ENCODE results near the gene TMEM54. TPM values are rescaled to one million over a fixed set of nuclear protein-coding genes. Genes with fewer than 3 reads are reported as not detected.

TMEM54 gene
- total and polyA plus RNA-seq, 2 experiments from 2014 or later, result 11.2 to 11.7 TPM

DNA sequence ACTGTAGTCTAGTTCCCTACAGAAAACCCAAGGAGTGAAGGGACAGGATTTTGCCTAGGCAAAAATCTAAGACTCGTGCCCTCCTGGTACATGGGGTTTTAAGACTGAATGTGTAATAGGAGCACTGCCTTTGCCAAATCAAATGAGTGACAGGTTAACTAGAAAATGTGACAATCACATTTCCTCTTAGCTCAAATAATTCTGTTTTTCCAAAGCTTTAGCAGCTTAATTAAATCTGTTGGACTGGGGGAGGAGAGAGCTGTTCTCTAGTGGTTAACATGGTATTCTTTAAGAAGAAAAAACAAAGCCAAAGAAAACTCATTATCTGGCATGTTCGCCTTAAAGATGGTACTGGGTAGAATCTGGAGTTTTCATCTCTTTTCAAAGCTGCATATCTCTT is 43.1 kb downstream of the TMEM54 start:
- no peak overlapping the region for H3K27ac Mint-ChIP-seq
- H3K4me3 Mint-ChIP-seq, result no peak overlapping the region
- no peaks in the 10 kb centered on the region for H3F3A ChIP-seq (replicated peaks; ENCODE audit: low read depth)
- no peaks in the 10 kb centered on the region for H3K79me2 ChIP-seq (replicated peaks; ENCODE audit: insufficient read depth)
- TF ChIP-seq, protein P1, sequence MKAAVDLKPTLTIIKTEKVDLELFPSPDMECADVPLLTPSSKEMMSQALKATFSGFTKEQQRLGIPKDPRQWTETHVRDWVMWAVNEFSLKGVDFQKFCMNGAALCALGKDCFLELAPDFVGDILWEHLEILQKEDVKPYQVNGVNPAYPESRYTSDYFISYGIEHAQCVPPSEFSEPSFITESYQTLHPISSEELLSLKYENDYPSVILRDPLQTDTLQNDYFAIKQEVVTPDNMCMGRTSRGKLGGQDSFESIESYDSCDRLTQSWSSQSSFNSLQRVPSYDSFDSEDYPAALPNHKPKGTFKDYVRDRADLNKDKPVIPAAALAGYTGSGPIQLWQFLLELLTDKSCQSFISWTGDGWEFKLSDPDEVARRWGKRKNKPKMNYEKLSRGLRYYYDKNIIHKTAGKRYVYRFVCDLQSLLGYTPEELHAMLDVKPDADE (IDR thresholded peaks at IDR 0.05), result no peak
- no peak for TF ChIP-seq STAT1 (IDR thresholded peaks at IDR 0.05; ENCODE audit: unreplicated experiment)
- no peak for TF ChIP-seq CTCF (conservative IDR thresholded peaks at IDR 0.05; ENCODE audit: low read depth in 2 of 2)
- TF ChIP-seq, protein P2, sequence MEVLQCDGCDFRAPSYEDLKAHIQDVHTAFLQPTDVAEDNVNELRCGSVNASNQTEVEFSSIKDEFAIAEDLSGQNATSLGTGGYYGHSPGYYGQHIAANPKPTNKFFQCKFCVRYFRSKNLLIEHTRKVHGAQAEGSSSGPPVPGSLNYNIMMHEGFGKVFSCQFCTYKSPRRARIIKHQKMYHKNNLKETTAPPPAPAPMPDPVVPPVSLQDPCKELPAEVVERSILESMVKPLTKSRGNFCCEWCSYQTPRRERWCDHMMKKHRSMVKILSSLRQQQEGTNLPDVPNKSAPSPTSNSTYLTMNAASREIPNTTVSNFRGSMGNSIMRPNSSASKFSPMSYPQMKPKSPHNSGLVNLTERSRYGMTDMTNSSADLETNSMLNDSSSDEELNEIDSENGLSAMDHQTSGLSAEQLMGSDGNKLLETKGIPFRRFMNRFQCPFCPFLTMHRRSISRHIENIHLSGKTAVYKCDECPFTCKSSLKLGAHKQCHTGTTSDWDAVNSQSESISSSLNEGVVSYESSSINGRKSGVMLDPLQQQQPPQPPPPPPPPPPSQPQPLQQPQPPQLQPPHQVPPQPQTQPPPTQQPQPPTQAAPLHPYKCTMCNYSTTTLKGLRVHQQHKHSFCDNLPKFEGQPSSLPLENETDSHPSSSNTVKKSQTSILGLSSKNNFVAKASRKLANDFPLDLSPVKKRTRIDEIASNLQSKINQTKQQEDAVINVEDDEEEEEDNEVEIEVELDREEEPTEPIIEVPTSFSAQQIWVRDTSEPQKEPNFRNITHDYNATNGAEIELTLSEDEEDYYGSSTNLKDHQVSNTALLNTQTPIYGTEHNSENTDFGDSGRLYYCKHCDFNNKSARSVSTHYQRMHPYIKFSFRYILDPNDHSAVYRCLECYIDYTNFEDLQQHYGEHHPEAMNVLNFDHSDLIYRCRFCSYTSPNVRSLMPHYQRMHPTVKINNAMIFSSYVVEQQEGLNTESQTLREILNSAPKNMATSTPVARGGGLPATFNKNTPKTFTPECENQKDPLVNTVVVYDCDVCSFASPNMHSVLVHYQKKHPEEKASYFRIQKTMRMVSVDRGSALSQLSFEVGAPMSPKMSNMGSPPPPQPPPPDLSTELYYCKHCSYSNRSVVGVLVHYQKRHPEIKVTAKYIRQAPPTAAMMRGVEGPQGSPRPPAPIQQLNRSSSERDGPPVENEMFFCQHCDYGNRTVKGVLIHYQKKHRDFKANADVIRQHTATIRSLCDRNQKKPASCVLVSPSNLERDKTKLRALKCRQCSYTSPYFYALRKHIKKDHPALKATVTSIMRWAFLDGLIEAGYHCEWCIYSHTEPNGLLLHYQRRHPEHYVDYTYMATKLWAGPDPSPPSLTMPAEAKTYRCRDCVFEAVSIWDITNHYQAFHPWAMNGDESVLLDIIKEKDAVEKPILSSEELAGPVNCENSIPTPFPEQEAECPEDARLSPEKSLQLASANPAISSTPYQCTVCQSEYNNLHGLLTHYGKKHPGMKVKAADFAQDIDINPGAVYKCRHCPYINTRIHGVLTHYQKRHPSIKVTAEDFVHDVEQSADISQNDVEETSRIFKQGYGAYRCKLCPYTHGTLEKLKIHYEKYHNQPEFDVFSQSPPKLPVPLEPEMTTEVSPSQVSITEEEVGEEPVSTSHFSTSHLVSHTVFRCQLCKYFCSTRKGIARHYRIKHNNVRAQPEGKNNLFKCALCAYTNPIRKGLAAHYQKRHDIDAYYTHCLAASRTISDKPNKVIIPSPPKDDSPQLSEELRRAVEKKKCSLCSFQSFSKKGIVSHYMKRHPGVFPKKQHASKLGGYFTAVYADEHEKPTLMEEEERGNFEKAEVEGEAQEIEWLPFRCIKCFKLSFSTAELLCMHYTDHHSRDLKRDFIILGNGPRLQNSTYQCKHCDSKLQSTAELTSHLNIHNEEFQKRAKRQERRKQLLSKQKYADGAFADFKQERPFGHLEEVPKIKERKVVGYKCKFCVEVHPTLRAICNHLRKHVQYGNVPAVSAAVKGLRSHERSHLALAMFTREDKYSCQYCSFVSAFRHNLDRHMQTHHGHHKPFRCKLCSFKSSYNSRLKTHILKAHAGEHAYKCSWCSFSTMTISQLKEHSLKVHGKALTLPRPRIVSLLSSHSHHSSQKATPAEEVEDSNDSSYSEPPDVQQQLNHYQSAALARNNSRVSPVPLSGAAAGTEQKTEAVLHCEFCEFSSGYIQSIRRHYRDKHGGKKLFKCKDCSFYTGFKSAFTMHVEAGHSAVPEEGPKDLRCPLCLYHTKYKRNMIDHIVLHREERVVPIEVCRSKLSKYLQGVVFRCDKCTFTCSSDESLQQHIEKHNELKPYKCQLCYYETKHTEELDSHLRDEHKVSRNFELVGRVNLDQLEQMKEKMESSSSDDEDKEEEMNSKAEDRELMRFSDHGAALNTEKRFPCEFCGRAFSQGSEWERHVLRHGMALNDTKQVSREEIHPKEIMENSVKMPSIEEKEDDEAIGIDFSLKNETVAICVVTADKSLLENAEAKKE (CRISPR knock-in tag; IDR thresholded peaks at IDR 0.05), result no peak
- no peak for TF ChIP-seq CREB1 (CRISPR knock-in tag; IDR thresholded peaks at IDR 0.05; ENCODE audit: low read depth)
- no peak for TF ChIP-seq EZH2phosphoT487 (IDR thresholded peaks at IDR 0.05; ENCODE audit: unreplicated experiment)
- no peak for TF ChIP-seq EZH2 (IDR thresholded peaks at IDR 0.05; ENCODE audit: low read depth, unreplicated experiment)
- no peak for TF ChIP-seq POLR2AphosphoS5 (IDR thresholded peaks at IDR 0.05; ENCODE audit: low read depth)
- no peak for TF ChIP-seq NANOG (IDR thresholded peaks at IDR 0.05; ENCODE audit: borderline replicate concordance)
- no peak for TF ChIP-seq JUNB (IDR thresholded peaks at IDR 0.05; ENCODE audit: unreplicated experiment)
- TF ChIP-seq ZNF331 (CRISPR knock-in tag; IDR thresholded peaks at IDR 0.05; ENCODE audit: low read depth), result no peak
- TF ChIP-seq ZNF114 (CRISPR knock-in tag; IDR thresholded peaks at IDR 0.05), result no peak
- TF ChIP-seq, protein P3, sequence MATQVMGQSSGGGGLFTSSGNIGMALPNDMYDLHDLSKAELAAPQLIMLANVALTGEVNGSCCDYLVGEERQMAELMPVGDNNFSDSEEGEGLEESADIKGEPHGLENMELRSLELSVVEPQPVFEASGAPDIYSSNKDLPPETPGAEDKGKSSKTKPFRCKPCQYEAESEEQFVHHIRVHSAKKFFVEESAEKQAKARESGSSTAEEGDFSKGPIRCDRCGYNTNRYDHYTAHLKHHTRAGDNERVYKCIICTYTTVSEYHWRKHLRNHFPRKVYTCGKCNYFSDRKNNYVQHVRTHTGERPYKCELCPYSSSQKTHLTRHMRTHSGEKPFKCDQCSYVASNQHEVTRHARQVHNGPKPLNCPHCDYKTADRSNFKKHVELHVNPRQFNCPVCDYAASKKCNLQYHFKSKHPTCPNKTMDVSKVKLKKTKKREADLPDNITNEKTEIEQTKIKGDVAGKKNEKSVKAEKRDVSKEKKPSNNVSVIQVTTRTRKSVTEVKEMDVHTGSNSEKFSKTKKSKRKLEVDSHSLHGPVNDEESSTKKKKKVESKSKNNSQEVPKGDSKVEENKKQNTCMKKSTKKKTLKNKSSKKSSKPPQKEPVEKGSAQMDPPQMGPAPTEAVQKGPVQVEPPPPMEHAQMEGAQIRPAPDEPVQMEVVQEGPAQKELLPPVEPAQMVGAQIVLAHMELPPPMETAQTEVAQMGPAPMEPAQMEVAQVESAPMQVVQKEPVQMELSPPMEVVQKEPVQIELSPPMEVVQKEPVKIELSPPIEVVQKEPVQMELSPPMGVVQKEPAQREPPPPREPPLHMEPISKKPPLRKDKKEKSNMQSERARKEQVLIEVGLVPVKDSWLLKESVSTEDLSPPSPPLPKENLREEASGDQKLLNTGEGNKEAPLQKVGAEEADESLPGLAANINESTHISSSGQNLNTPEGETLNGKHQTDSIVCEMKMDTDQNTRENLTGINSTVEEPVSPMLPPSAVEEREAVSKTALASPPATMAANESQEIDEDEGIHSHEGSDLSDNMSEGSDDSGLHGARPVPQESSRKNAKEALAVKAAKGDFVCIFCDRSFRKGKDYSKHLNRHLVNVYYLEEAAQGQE (IDR thresholded peaks at IDR 0.05; ENCODE audit: unreplicated experiment), result no peak
- no peak for ATAC-seq
- no peaks in the 10 kb centered on the region for H3K4me1 ChIP-seq (ENCODE audit: insufficient read depth)
- H2AFZ ChIP-seq, result no peak overlapping the region
- no peak overlapping the region for H3K4me2 ChIP-seq
- H3K27me3 ChIP-seq (ENCODE audit: insufficient read depth), result no peaks in the 10 kb centered on the region
- H3K4me1 Mint-ChIP-seq, result no peaks in the 10 kb centered on the region
- peaks cover 14% of the 10 kb centered on the region; the same call in 1 of the 2 replicates for H4K20me1 ChIP-seq (replicated peaks; ENCODE audit: insufficient read depth)
- H3K36me3 Mint-ChIP-seq (ENCODE audit: low read depth), result peaks cover 39% of the 10 kb centered on the region
- no peaks in the 10 kb centered on the region for H3K9me2 ChIP-seq (ENCODE audit: insufficient read depth)
- no peak overlapping the region for H3K4me3 ChIP-seq
- H3K27ac ChIP-seq (ENCODE audit: low read depth), result no peak overlapping the region
- H3K27me3 Mint-ChIP-seq (ENCODE audit: insufficient read depth, low read depth, poor library complexity), result peaks cover 3% of the 10 kb centered on the region
- H3K36me3 ChIP-seq (ENCODE audit: insufficient read depth), result peaks cover 11% of the 10 kb centered on the region; the same call in 1 of the 2 replicates
- no peaks in the 10 kb centered on the region for H3K9me3 Mint-ChIP-seq
- DNase-seq (ENCODE audit: low spot score), result no peak
